Measurements from ENCODE around the gene CACNB2.
"Not testable (repeated sequence)": the region's sequence is repeated elsewhere in the genome, so short reads cannot be mapped to it uniquely, and the experiment has no call there.

Gene CACNB2

GRCh38 chr10:18570386-18570785 lies 430.2 kb downstream of the CACNB2 start:
- DNase-seq (ENCODE audit: low spot score): not testable (repeated sequence)

GRCh38 chr10:18571076-18571475 lies 430.9 kb downstream of the CACNB2 start:
- DNase-seq (ENCODE audit: low spot score): no peak

DNA sequence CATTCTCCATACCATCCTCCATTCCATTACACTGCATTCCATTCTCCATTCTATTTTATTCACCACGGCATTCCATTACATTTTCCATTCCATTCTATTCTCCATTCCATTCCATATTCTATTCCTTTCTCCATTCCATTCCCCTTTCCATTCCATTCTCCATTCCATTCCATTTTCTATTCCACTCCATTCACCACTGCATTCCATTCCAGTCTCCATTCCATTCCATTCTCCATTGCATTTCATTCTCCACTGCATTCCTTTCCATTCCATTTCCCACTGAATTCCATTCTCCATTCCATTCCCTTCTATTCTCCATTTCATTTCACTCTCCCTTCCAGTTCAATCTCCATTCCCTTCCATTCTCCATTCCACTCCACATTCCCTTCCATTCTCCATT lies 431.6 kb downstream of the CACNB2 start:
- DNase-seq (ENCODE audit: low spot score): no peak

DNA sequence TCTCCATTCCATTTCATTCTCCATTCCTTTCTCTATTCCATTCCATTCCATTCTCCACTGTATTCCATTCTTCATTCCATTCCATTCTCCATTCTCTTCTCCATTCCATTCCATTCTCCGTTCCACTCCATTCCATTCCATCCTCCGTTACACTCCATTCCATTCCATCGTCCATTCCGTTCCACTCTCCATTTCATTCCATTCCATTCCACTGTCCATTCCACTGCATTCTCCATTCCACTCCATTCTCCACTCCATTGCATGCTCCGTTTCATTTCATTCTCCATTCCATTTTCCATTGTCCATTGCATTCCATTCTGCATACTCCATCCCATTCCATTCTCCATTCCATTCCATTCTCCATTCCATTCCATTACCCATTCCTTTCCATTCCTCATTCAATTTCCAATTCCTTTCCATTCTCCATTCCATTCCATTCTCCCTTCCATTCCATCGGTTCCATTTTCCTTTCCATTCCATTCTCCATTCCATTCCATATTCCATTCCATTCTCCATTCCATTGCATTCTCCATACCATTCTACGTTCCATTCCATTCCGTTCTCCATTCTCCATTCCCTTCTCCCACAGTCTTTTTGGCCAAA lies 432.8 kb downstream of the CACNB2 start:
- DNase-seq (ENCODE audit: low spot score): no peak

DNA sequence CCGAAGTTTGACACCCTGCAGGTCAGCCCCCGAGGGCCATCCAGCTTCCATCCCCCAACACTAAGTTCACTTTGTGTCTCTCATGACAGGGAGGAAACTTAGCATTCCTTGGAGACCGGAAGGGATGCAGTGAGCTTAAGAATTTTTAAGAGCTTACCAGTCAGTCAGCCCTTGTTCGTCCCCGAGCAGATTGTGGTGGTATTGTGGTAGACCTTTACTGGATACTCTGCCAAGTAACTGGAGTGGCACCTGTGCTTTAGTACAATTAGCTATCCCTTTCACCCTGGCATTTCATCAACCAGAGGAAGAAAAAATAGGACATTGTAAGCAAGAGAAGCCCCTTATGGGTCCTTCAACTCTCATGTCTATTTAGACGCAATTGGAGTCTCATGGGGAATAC lies 436.4 kb downstream of the CACNB2 start:
- no peak for DNase-seq (ENCODE audit: low spot score)

DNA sequence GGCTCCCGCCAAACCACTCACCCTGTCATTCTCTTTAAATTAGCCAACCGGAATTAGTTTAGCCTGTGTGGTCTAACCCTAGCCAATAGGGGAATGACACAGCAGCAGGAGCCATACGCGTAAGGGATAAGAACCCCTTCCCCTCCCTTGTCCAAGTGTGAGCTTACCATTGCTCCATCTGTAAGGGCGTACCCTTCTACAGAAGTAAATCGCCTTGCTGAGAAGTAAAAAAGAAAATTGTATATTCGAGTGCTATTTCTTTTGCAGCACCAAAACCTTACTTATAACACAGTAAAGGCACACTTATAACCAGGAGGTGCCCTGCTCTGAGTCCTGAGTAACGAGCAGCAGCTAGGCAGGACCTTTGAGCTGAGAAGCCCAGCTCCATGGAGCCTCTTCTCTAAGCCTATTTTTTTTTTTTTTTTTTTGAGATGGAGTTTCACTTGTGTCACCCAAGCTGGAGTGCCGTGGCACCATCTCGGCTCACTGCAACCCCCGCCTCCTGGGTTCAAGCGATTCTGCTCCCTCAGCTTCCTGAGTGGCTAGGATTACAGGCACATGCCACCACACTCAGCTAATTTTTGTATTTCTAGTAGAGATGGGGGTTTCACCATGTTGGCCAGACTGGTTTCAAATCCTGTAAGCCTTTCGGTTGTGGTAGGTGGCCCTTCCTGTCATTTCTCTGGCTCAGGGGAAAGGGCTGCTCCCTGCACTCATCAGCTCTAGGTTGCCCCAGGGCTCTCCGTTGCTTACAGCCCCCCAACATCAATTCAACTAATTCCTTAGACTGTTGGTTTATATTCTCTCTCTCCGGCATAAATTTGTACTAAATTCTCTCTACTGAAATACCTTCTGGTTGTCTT lies 437.8 kb downstream of the CACNB2 start:
- no peak for DNase-seq (ENCODE audit: low spot score)

DNA sequence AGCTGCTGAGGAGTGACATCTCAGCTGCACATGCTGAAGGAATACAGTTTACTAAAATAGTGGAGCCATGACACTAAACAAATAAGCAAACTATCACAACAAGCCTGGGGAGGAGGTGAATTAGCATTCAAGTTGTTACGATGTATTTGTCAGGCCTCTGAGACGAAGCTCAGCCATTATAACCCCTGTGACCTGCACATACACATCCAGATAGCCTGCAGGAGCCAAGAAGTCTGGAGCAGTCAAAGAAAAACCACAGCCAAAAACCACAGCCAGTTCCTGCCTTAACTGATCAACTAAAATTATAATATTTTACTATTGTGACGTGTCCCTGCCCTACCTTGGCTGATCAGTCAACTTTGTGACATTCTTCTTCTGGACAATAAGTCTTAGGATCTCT lies 442.6 kb downstream of the CACNB2 start:
- no peak for DNase-seq (ENCODE audit: low spot score)

- DNase-seq (ENCODE audit: low spot score): no peak
These were observed 443.5 kb downstream of the CACNB2 start for GRCh38 chr10:18583575-18584270.

GRCh38 chr10:18586637-18587036 lies 446.4 kb downstream of the CACNB2 start:
- not testable (repeated sequence) for DNase-seq (ENCODE audit: low spot score)

GRCh38 chr10:18591141-18591540 lies 450.9 kb downstream of the CACNB2 start:
- not testable (repeated sequence) for DNase-seq (ENCODE audit: low spot score)

All from iPS-NIHi11 (cell line).